Stimulated activated CD4-positive, alpha-beta T cell treated with anti-CD3 and anti-CD28 coated beads, TNF-alpha, amount 100 ng/mL, for 48 hours (primary cell): ENCODE data around the gene RAET1G.
"Not testable (repeated sequence)": the region's sequence is repeated elsewhere in the genome, so short reads cannot be mapped to it uniquely, and the experiment has no call there.

Experiments used
- DNase-seq, 3 donors: peaks; one replicate each; pipeline ENCODE4 v3.0.0-alpha.2; 2020; ENCODE audit warnings: low read depth in 3 of 3

Gene RAET1G

GRCh38 chr6:149954328-149954983 is 31.5 kb upstream of the RAET1G start:
- not testable (repeated sequence) for DNase-seq

- DNase-seq = not testable (repeated sequence)
Observed at GRCh38 chr6:149953934-149954327, 31.0 kb upstream of the RAET1G start.

GRCh38 chr6:149953390-149953789 is 30.5 kb upstream of the RAET1G start:
- not testable (repeated sequence) for DNase-seq

- no peak for DNase-seq
Observed at GRCh38 chr6:149951626-149952025, 28.7 kb upstream of the RAET1G start.

- DNase-seq = no peak
Observed at GRCh38 chr6:149951096-149951495, 28.2 kb upstream of the RAET1G start.

GRCh38 chr6:149950423-149950822 is 27.5 kb upstream of the RAET1G start:
- no peak for DNase-seq

- DNase-seq = no peak
Observed at GRCh38 chr6:149948616-149949015, 25.7 kb upstream of the RAET1G start.

- DNase-seq = no peak
Observed at GRCh38 chr6:149948011-149948410, 25.1 kb upstream of the RAET1G start.

GRCh38 chr6:149947533-149947932 is 24.6 kb upstream of the RAET1G start:
- not testable (repeated sequence) for DNase-seq

GRCh38 chr6:149946631-149947030 is 23.7 kb upstream of the RAET1G start:
- not testable (repeated sequence) for DNase-seq

- DNase-seq = not testable (repeated sequence)
Observed at GRCh38 chr6:149945276-149945675, 22.4 kb upstream of the RAET1G start.

- DNase-seq = not testable (repeated sequence)
Observed at GRCh38 chr6:149943321-149943720, 20.4 kb upstream of the RAET1G start.

GRCh38 chr6:149942461-149942829 is 19.5 kb upstream of the RAET1G start:
- no peak for DNase-seq

- DNase-seq = peak in 2 of 3 donors; percentile 76 to 79
Observed at GRCh38 chr6:149941583-149942460, 18.9 kb upstream of the RAET1G start, which contains the start of gene ULBP2. Gene ULBP2 (plus strand): TSS chr6:149942014. CDS start chr6:149942073, 59 bp downstream.

GRCh38 chr6:149940672-149940982 is 17.7 kb upstream of the RAET1G start:
- DNase-seq = no peak

GRCh38 chr6:149939909-149940671 is 17.2 kb upstream of the RAET1G start:
- DNase-seq = no peak

- no peak for DNase-seq
Observed at GRCh38 chr6:149939356-149939648, 16.4 kb upstream of the RAET1G start.

- DNase-seq = no peak
Observed at GRCh38 chr6:149938571-149939355, 15.8 kb upstream of the RAET1G start.

- not testable (repeated sequence) for DNase-seq
Observed at GRCh38 chr6:149938013-149938570, 15.2 kb upstream of the RAET1G start.

- no peak for DNase-seq
Observed at GRCh38 chr6:149936743-149937142, 13.8 kb upstream of the RAET1G start.

GRCh38 chr6:149935668-149936067 is 12.7 kb upstream of the RAET1G start:
- DNase-seq = no peak
